Measurements from ENCODE around the gene MTFR2.

MTFR2 gene

GRCh38 chr6:136184738-136185137 is 65.4 kb downstream of the MTFR2 start:
- DNase-seq (ENCODE audit: low spot score): no peak

GRCh38 chr6:136181861-136182260 is 68.2 kb downstream of the MTFR2 start:
- no peak for DNase-seq (ENCODE audit: low spot score)

- no peak for DNase-seq (ENCODE audit: low spot score)
Measured at GRCh38 chr6:136181512-136181833, 68.6 kb downstream of the MTFR2 start.
